ENCODE results near the gene DHTKD1.

DNA sequence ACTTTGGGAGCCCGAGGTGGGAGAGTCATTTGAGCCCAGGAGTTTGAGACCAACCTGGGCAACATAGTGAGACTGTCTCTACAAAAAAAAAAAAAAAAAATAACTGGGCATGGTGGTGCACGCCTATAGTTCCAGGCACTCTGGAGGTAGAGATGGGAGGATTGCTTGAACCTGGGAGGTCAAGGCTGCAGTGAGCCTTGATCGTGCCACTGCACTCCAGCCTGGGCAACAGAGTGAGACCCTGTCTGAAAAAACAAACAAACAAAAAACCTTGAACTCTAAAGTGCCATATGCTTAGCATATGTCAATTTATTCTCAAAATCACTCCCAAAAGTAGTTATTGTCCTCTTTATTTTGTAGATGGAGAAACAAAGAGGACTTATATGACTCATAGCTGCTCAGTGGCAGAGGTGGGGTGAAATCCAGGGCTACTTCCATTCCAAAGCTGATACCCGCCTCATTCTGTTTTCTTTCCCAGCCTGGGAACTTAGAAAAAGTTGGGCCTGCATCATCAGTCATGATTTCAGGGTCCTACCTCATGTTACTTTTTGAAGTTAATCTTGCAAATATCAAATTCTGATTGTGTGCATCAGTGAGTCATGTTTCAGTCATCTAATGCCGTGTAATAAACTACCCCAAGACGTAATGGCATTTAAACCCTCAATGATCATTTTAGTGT is 13.3 kb downstream of the DHTKD1 start:
- TF ChIP-seq POLR2A (IDR thresholded peaks at IDR 0.05; ENCODE audit: low read depth, low read length), result no peak
- no peak for TF ChIP-seq POLR2AphosphoS5 (IDR thresholded peaks at IDR 0.05; ENCODE audit: low read depth, low read length)
